ENCODE results near the gene CPVL. TPM values are rescaled to one million over a fixed set of nuclear protein-coding genes. Genes with fewer than 3 reads are reported as not detected.

Gene CPVL
- total and polyA plus RNA-seq, 2 experiments from 2014 or later: 31.9 to 37.8 TPM

GRCh38 chr7:28996836-28997235 is 149.5 kb downstream of the CPVL start:
- peaks cover 18% of the 10 kb centered on the region for H3K4me1 Mint-ChIP-seq
- TF ChIP-seq STAT1 (IDR thresholded peaks at IDR 0.05; ENCODE audit: unreplicated experiment) (no peak), EZH2phosphoT487 (IDR thresholded peaks at IDR 0.05; ENCODE audit: unreplicated experiment) (no peak)

DNA sequence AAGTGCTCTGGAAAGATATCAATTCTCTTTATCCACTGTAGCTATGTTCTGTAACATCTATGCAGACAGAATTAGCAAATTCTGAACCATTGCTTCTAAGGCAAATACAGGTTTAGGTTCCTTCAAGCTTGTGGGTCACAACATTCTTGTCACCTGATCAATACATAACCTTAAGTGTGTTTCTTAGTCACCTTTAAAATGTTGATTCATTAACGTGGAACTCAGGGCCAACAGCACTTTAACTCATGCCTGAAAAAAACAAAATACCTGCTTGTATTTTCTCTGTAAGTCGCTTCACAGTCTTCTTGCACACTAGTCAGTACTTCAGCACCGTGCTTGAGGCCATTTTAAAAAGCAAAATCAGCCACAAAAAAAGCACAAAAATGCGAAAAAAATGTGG is 153.0 kb downstream of the CPVL start:
- Histone ChIP-seq H3K27me3 (ENCODE audit: insufficient read depth) (no peaks in the 10 kb centered on the region), H3K4me1 (ENCODE audit: insufficient read depth) (peaks cover 13% of the 10 kb centered on the region), H3K79me2 (replicated peaks; ENCODE audit: insufficient read depth) (no peaks in the 10 kb centered on the region), H3F3A (replicated peaks; ENCODE audit: low read depth) (no peaks in the 10 kb centered on the region), H2AFZ (no peak overlapping the region), H3K4me3 (no peak overlapping the region), H3K4me2 (no peak overlapping the region), H3K36me3 (ENCODE audit: insufficient read depth) (no peaks in the 10 kb centered on the region), H3K9me2 (ENCODE audit: insufficient read depth) (no peaks in the 10 kb centered on the region), H4K20me1 (replicated peaks; ENCODE audit: insufficient read depth) (no peaks in the 10 kb centered on the region), H3K27ac (ENCODE audit: low read depth) (no peak overlapping the region; the same call in 1 of the 2 replicates)
- H3K4me3 Mint-ChIP-seq: no peak overlapping the region
- no peaks in the 10 kb centered on the region for H3K9me3 Mint-ChIP-seq
- no peaks in the 10 kb centered on the region for H3K27me3 Mint-ChIP-seq (ENCODE audit: insufficient read depth, low read depth, poor library complexity)
- peaks cover 20% of the 10 kb centered on the region for H3K4me1 Mint-ChIP-seq
- H3K36me3 Mint-ChIP-seq (ENCODE audit: low read depth): no peaks in the 10 kb centered on the region
- H3K27ac Mint-ChIP-seq: no peak overlapping the region
- ATAC-seq: no peak
- DNase-seq (ENCODE audit: low spot score): no peak
- TF ChIP-seq ZNF331 (CRISPR knock-in tag; IDR thresholded peaks at IDR 0.05; ENCODE audit: low read depth) (no peak), EZH2 (IDR thresholded peaks at IDR 0.05; ENCODE audit: low read depth, unreplicated experiment) (no peak), JUNB (IDR thresholded peaks at IDR 0.05; ENCODE audit: unreplicated experiment) (no peak), EZH2phosphoT487 (IDR thresholded peaks at IDR 0.05; ENCODE audit: unreplicated experiment) (no peak), NANOG (IDR thresholded peaks at IDR 0.05; ENCODE audit: borderline replicate concordance) (no peak), CREB1 (CRISPR knock-in tag; IDR thresholded peaks at IDR 0.05; ENCODE audit: low read depth) (no peak), ZNF114 (CRISPR knock-in tag; IDR thresholded peaks at IDR 0.05) (no peak), STAT1 (IDR thresholded peaks at IDR 0.05; ENCODE audit: unreplicated experiment) (no peak), POLR2AphosphoS5 (IDR thresholded peaks at IDR 0.05; ENCODE audit: low read depth) (no peak)
- TF ChIP-seq, protein P1, sequence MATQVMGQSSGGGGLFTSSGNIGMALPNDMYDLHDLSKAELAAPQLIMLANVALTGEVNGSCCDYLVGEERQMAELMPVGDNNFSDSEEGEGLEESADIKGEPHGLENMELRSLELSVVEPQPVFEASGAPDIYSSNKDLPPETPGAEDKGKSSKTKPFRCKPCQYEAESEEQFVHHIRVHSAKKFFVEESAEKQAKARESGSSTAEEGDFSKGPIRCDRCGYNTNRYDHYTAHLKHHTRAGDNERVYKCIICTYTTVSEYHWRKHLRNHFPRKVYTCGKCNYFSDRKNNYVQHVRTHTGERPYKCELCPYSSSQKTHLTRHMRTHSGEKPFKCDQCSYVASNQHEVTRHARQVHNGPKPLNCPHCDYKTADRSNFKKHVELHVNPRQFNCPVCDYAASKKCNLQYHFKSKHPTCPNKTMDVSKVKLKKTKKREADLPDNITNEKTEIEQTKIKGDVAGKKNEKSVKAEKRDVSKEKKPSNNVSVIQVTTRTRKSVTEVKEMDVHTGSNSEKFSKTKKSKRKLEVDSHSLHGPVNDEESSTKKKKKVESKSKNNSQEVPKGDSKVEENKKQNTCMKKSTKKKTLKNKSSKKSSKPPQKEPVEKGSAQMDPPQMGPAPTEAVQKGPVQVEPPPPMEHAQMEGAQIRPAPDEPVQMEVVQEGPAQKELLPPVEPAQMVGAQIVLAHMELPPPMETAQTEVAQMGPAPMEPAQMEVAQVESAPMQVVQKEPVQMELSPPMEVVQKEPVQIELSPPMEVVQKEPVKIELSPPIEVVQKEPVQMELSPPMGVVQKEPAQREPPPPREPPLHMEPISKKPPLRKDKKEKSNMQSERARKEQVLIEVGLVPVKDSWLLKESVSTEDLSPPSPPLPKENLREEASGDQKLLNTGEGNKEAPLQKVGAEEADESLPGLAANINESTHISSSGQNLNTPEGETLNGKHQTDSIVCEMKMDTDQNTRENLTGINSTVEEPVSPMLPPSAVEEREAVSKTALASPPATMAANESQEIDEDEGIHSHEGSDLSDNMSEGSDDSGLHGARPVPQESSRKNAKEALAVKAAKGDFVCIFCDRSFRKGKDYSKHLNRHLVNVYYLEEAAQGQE (IDR thresholded peaks at IDR 0.05; ENCODE audit: unreplicated experiment): no peak
- TF ChIP-seq, protein P2, sequence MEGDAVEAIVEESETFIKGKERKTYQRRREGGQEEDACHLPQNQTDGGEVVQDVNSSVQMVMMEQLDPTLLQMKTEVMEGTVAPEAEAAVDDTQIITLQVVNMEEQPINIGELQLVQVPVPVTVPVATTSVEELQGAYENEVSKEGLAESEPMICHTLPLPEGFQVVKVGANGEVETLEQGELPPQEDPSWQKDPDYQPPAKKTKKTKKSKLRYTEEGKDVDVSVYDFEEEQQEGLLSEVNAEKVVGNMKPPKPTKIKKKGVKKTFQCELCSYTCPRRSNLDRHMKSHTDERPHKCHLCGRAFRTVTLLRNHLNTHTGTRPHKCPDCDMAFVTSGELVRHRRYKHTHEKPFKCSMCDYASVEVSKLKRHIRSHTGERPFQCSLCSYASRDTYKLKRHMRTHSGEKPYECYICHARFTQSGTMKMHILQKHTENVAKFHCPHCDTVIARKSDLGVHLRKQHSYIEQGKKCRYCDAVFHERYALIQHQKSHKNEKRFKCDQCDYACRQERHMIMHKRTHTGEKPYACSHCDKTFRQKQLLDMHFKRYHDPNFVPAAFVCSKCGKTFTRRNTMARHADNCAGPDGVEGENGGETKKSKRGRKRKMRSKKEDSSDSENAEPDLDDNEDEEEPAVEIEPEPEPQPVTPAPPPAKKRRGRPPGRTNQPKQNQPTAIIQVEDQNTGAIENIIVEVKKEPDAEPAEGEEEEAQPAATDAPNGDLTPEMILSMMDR (conservative IDR thresholded peaks at IDR 0.05; ENCODE audit: low read depth in 2 of 2): no peak
- TF ChIP-seq, protein P3, sequence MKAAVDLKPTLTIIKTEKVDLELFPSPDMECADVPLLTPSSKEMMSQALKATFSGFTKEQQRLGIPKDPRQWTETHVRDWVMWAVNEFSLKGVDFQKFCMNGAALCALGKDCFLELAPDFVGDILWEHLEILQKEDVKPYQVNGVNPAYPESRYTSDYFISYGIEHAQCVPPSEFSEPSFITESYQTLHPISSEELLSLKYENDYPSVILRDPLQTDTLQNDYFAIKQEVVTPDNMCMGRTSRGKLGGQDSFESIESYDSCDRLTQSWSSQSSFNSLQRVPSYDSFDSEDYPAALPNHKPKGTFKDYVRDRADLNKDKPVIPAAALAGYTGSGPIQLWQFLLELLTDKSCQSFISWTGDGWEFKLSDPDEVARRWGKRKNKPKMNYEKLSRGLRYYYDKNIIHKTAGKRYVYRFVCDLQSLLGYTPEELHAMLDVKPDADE (IDR thresholded peaks at IDR 0.05): no peak

More at GRCh38 chr7:28996836-28997235, 149.5 kb downstream of the CPVL start:
- H3K4me2 ChIP-seq: no peak overlapping the region
- no peaks in the 10 kb centered on the region for H4K20me1 ChIP-seq (replicated peaks; ENCODE audit: insufficient read depth)
- H2AFZ ChIP-seq: no peak overlapping the region
- no peaks in the 10 kb centered on the region for H3K79me2 ChIP-seq (replicated peaks; ENCODE audit: insufficient read depth)
- DNase-seq (ENCODE audit: low spot score): no peak
- no peak overlapping the region for H3K4me3 Mint-ChIP-seq
- H3K4me3 ChIP-seq: no peak overlapping the region
- H3K27ac Mint-ChIP-seq: no peak overlapping the region
- H3K4me1 ChIP-seq (ENCODE audit: insufficient read depth): peaks cover 12% of the 10 kb centered on the region
- H3K36me3 Mint-ChIP-seq (ENCODE audit: low read depth): no peaks in the 10 kb centered on the region
- no peak overlapping the region for H3K27ac ChIP-seq (ENCODE audit: low read depth)
- H3K9me3 Mint-ChIP-seq: no peaks in the 10 kb centered on the region
- no peaks in the 10 kb centered on the region for H3F3A ChIP-seq (replicated peaks; ENCODE audit: low read depth)
- H3K36me3 ChIP-seq (ENCODE audit: insufficient read depth): no peaks in the 10 kb centered on the region
- no peak for ATAC-seq
- no peaks in the 10 kb centered on the region for H3K9me2 ChIP-seq (ENCODE audit: insufficient read depth)
- H3K27me3 Mint-ChIP-seq (ENCODE audit: insufficient read depth, low read depth, poor library complexity): peaks cover 1% of the 10 kb centered on the region
- H3K27me3 ChIP-seq (ENCODE audit: insufficient read depth): no peaks in the 10 kb centered on the region
